Natural killer cell (primary cell): ENCODE results near the gene CHD3. TPM values are rescaled to one million over a fixed set of nuclear protein-coding genes. Genes with fewer than 3 reads are reported as not detected.
A peak's percentile ranks its signal among the peaks of the same experiment; 100 is the strongest.

Experiments
- ATAC-seq, 3 donors: fragments of 150-1000 bp in 2 of 3; fragments of 200-7000 bp in 1 of 3; cut with Tn5 transposase; 1 replicate in 1 of 3; 2 replicates in 2 of 3; pipeline ENCODE4 v1.10.0; 2021; ENCODE audit warnings: mild to moderate bottlenecking in 2 of 3, moderate library complexity in 2 of 3
- DNase-seq, 2 donors: peaks; one replicate each; pipeline versions ENCODE4 v3.0.0 to v3.0.0-alpha.2; 2013 to 2021; ENCODE audit warnings: mixed read lengths in 1 of 2
- H3K27ac ChIP-seq: one replicate; pipeline ENCODE4 v1.5.1; 2013; ENCODE audit warnings: mild to moderate bottlenecking, low read length
- H3K27me3 ChIP-seq: one replicate; pipeline ENCODE4 v1.6.1; 2013; ENCODE audit warnings: low read length; ENCODE audit not compliant: control insufficient read depth, insufficient read depth
- H3K36me3 ChIP-seq: one replicate; pipeline ENCODE4 v1.6.1; 2013; ENCODE audit warnings: low read length; ENCODE audit not compliant: control insufficient read depth, insufficient read depth
- H3K4me1 ChIP-seq: one replicate; pipeline ENCODE4 v1.6.1; 2013; ENCODE audit warnings: low read length; ENCODE audit not compliant: control insufficient read depth, insufficient read depth
- H3K4me3 ChIP-seq: one replicate; pipeline ENCODE4 v1.5.1; 2013; ENCODE audit warnings: low read length
- H3K9me3 ChIP-seq: one replicate; pipeline ENCODE4 v1.6.1; 2013; ENCODE audit warnings: low read length; ENCODE audit not compliant: control insufficient read depth, insufficient read depth
- H3K27ac Mint-ChIP-seq, 2 donors: one replicate each; pipeline ENCODE4 v1.8.0; 2022; ENCODE audit warnings: mild to moderate bottlenecking in 2 of 2, mixed read lengths in 2 of 2, moderate library complexity in 1 of 2
- H3K27me3 Mint-ChIP-seq, 2 donors: one replicate each; pipeline ENCODE4 v1.8.0; 2022; ENCODE audit warnings: low read depth in 2 of 2, mixed read lengths in 2 of 2
- H3K36me3 Mint-ChIP-seq: one replicate; pipeline ENCODE4 v1.8.0; 2022; ENCODE audit warnings: mixed read lengths
- H3K4me1 Mint-ChIP-seq, 2 donors: one replicate each; pipeline ENCODE4 v1.8.0; 2022; ENCODE audit warnings: mixed read lengths in 2 of 2
- H3K4me3 Mint-ChIP-seq: one replicate; pipeline ENCODE4 v1.8.0; 2022; ENCODE audit warnings: mild to moderate bottlenecking, moderate library complexity, mixed read lengths
- H3K9me3 Mint-ChIP-seq, 2 donors: one replicate each; pipeline ENCODE4 v1.8.0; 2022; ENCODE audit warnings: mixed read lengths in 2 of 2
- CTCF ChIP-seq: fragments of 200-600 bp; IDR thresholded peaks from one replicate; pipeline ENCODE4 v1.8.0; 2022; ENCODE audit warnings: antibody characterized with exemption
- WGBS: methylation state at CpG from one replicate; pipeline ENCODE4 v1.1.7; 2013; ENCODE audit warnings: missing lambda C conversion rate; ENCODE audit not compliant: insufficient coverage; 5-methylcytosine and 5-hydroxymethylcytosine counted together
- intact Hi-C: fragments of 100-400 bp; cut with micrococcal nuclease; formaldehyde crosslinking; loops from one replicate; pipeline ENCODE4 v1.14.2; 2022
- total RNA-seq, 4 donors: library from RNA; stranded (reverse); fragments of 120-200 nt in 1 of 4; gene quantifications; one replicate each; pipeline versions ENCODE4 v1.2.3 to v1.2.4, GENCODE V29; 2013 to 2022

Gene CHD3
- total RNA-seq, 3 donors from 2014 or later (not counting 1 experiment from before 2014, with no cell fraction given): 215 to 275 (median 218) TPM

GRCh38 chr17:7843536-7844291 is 44.9 kb upstream of the CHD3 start:
- no peaks in the 10 kb centered on the region for H3K27me3 ChIP-seq
- DNase-seq: peak; percentile 94 to 98
- ATAC-seq: peak; percentile 27 to 60 (median 37)
- Mint-ChIP-seq H3K27ac (peak overlapping the region; percentile 100), H3K4me1 (peaks cover 44 to 77% of the 10 kb centered on the region in 2 donors), H3K9me3 (no peaks in the 10 kb centered on the region), H3K36me3 (no peaks in the 10 kb centered on the region), H3K27me3 (peaks cover 0 to 2% of the 10 kb centered on the region in 2 donors), H3K4me3 (peak overlapping the region; percentile 100)
- intact Hi-C loops: loop anchor here (2.0 to 10.0 kb wide), 7 partner anchors 43 to 536 kb away; partner anchors contain the start of genes CNTROB, CTC1, EIF5A and PFAS
- H3K4me3 ChIP-seq: peak overlapping the region; percentile 96
- H3K36me3 ChIP-seq: peaks cover 7% of the 10 kb centered on the region
- peaks cover 54% of the 10 kb centered on the region for H3K4me1 ChIP-seq
- no peaks in the 10 kb centered on the region for H3K9me3 ChIP-seq
- 0% methylated on average over 55 of the region's 61 CpGs for WGBS
- no peak for TF ChIP-seq CTCF
- H3K27ac ChIP-seq: peak overlapping the region; percentile 100

- H3K4me1 Mint-ChIP-seq: peaks cover 39 to 70% of the 10 kb centered on the region in 2 donors
- H3K4me1 ChIP-seq: peaks cover 46% of the 10 kb centered on the region
- peak; percentile 33 to 60 (median 41) for ATAC-seq
- peaks cover 0 to 2% of the 10 kb centered on the region in 2 donors for H3K27me3 Mint-ChIP-seq
- TF ChIP-seq CTCF: no peak
- H3K9me3 Mint-ChIP-seq: no peaks in the 10 kb centered on the region
- no peaks in the 10 kb centered on the region for H3K27me3 ChIP-seq
- peak overlapping the region; percentile 100 for H3K27ac Mint-ChIP-seq
- H3K9me3 ChIP-seq: no peaks in the 10 kb centered on the region
- intact Hi-C loops: loop anchor here (5.0 to 10.0 kb wide), 6 partner anchors 88 to 537 kb away; partner anchors contain the start of genes CNTROB, CTC1, EIF5A and PFAS
- peak overlapping the region; percentile 100 for H3K4me3 Mint-ChIP-seq
- H3K36me3 ChIP-seq: peaks cover 11% of the 10 kb centered on the region
- peak overlapping the region; percentile 96 for H3K4me3 ChIP-seq
- WGBS: under 1% methylated on average over 71 of the region's 71 CpGs
- H3K27ac ChIP-seq: peak overlapping the region; percentile 100
- DNase-seq: peak; percentile 89 to 92
- no peaks in the 10 kb centered on the region for H3K36me3 Mint-ChIP-seq
Observed at GRCh38 chr17:7844292-7845154, 44.1 kb upstream of the CHD3 start.

- intact Hi-C loops: loop anchor here (10.0 kb wide), 1 partner anchor 399 kb away; the partner anchor contains the start of genes CTC1 and PFAS
Observed at GRCh38 chr17:7845359-7846062, 43.1 kb upstream of the CHD3 start.

More at GRCh38 chr17:7845359-7846062, 43.1 kb upstream of the CHD3 start:
- no peaks in the 10 kb centered on the region for H3K9me3 Mint-ChIP-seq
- Histone ChIP-seq H3K4me3 (peak overlapping the region; percentile 96), H3K36me3 (peaks cover 11% of the 10 kb centered on the region), H3K27me3 (no peaks in the 10 kb centered on the region), H3K27ac (peak overlapping the region; percentile 100), H3K9me3 (no peaks in the 10 kb centered on the region), H3K4me1 (peaks cover 43% of the 10 kb centered on the region)
- DNase-seq (no peak), ATAC-seq (no peak)
- WGBS: 88% methylated on average over 14 of the region's 15 CpGs
- H3K4me1 Mint-ChIP-seq: peaks cover 34 to 62% of the 10 kb centered on the region in 2 donors
- peak overlapping the region; percentile 100 for H3K27ac Mint-ChIP-seq
- H3K27me3 Mint-ChIP-seq: peaks cover 0 to 2% of the 10 kb centered on the region in 2 donors
- H3K36me3 Mint-ChIP-seq: no peaks in the 10 kb centered on the region
- peak overlapping the region; percentile 100 for H3K4me3 Mint-ChIP-seq
- TF ChIP-seq CTCF: no peak
